Astrocyte (in vitro differentiated cells and primary cell): Measurements from ENCODE around the gene POTEJ.
"Not testable (repeated sequence)": the region's sequence is repeated elsewhere in the genome, so short reads cannot be mapped to it uniquely, and the experiment has no call there.

ENCODE experiments used
- EZH2 ChIP-seq: IDR thresholded peaks from 2 replicates; pipeline ENCODE4 v1.6.1; 2012; ENCODE audit warnings: mild to moderate bottlenecking, low read length, inconsistent platforms; ENCODE audit not compliant: insufficient read depth
- TF ChIP-seq, protein P1 (sequence below): IDR thresholded peaks from 2 replicates; pipeline ENCODE4 v1.5.1; 2011; ENCODE audit warnings: low read depth, mild to moderate bottlenecking, inconsistent platforms, low read length, moderate library complexity; ENCODE audit not compliant: insufficient read depth

DNA sequence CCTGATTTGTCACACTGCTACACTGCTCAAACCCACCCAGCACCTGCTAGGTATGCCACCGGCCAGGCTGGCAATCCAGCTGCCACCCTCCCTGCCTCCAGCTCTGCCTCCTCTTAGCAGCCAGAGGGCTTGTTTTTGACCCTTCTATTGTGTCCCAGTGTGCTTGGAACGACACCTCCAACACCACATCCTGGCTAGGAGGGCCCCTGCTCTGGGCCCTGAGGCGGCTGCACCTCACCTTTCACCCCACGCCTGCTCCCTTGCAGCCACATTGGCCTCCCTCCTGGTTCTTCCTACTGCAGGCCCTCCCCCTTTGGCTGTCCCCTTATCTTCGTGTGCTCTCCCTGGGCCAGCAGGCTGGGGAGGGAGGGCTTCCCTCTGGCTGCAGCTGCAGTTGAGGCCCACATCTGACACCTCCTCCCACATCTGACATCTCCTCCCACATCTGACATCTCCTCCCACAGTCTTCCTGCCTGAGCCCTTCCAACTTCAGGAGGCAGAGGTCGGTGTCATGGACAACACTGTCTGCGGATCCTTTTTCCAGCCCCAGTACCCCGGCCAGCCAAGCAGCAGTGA, 34.9 kb upstream of the POTEJ start:
- TF ChIP-seq, protein P1, sequence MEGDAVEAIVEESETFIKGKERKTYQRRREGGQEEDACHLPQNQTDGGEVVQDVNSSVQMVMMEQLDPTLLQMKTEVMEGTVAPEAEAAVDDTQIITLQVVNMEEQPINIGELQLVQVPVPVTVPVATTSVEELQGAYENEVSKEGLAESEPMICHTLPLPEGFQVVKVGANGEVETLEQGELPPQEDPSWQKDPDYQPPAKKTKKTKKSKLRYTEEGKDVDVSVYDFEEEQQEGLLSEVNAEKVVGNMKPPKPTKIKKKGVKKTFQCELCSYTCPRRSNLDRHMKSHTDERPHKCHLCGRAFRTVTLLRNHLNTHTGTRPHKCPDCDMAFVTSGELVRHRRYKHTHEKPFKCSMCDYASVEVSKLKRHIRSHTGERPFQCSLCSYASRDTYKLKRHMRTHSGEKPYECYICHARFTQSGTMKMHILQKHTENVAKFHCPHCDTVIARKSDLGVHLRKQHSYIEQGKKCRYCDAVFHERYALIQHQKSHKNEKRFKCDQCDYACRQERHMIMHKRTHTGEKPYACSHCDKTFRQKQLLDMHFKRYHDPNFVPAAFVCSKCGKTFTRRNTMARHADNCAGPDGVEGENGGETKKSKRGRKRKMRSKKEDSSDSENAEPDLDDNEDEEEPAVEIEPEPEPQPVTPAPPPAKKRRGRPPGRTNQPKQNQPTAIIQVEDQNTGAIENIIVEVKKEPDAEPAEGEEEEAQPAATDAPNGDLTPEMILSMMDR = not testable (repeated sequence)
- not testable (repeated sequence) for TF ChIP-seq EZH2
